NCI-H187 treated with DMSO at 0.1 percent for 48 hours (cell line): Measurements from ENCODE around the gene XDH.

Experiments
- DNase-seq: peaks from one replicate; lab custom pipeline; 2025; lab: John Stamatoyannopoulos, UW

XDH gene

GRCh38 chr2:31365348-31365747, 49.2 kb downstream of the XDH start:
- DNase-seq, result no peak

GRCh38 chr2:31363956-31364750, 50.4 kb downstream of the XDH start:
- no peak for DNase-seq

GRCh38 chr2:31362581-31362980, 52.0 kb downstream of the XDH start:
- no peak for DNase-seq

- DNase-seq, result no peak
Measured at GRCh38 chr2:31359229-31359628, 55.3 kb downstream of the XDH start.

- DNase-seq, result no peak
Measured at GRCh38 chr2:31354837-31355236, 59.7 kb downstream of the XDH start.

- DNase-seq, result no peak
Measured at GRCh38 chr2:31353179-31353578, 61.4 kb downstream of the XDH start.

- no peak for DNase-seq
Measured at GRCh38 chr2:31349684-31350083, 64.9 kb downstream of the XDH start.

- no peak for DNase-seq
Measured at GRCh38 chr2:31349160-31349559, 65.4 kb downstream of the XDH start.

- no peak for DNase-seq
Measured at GRCh38 chr2:31348618-31349017, 65.9 kb downstream of the XDH start.

- no peak for DNase-seq
Measured at GRCh38 chr2:31347750-31348149, 66.8 kb downstream of the XDH start.

GRCh38 chr2:31347319-31347718, 67.2 kb downstream of the XDH start:
- DNase-seq, result no peak

- no peak for DNase-seq
Measured at GRCh38 chr2:31344447-31344846, 70.1 kb downstream of the XDH start.

GRCh38 chr2:31341351-31341750, 73.2 kb downstream of the XDH start:
- no peak for DNase-seq

GRCh38 chr2:31339696-31340095, 74.8 kb downstream of the XDH start:
- DNase-seq, result no peak

GRCh38 chr2:31337860-31338259, 76.7 kb downstream of the XDH start:
- DNase-seq, result no peak

GRCh38 chr2:31337197-31337596, 77.3 kb downstream of the XDH start:
- no peak for DNase-seq

- no peak for DNase-seq
Measured at GRCh38 chr2:31335921-31336585, 78.5 kb downstream of the XDH start.

GRCh38 chr2:31334311-31335026, 80.1 kb downstream of the XDH start:
- no peak for DNase-seq

- peak; percentile 38 for DNase-seq
Measured at GRCh38 chr2:31333527-31334183, 80.9 kb downstream of the XDH start.

- DNase-seq, result no peak
Measured at GRCh38 chr2:31333046-31333445, 81.5 kb downstream of the XDH start.

- no peak for DNase-seq
Measured at GRCh38 chr2:31332521-31332920, 82.0 kb downstream of the XDH start.

GRCh38 chr2:31331156-31331555, 83.4 kb downstream of the XDH start:
- no peak for DNase-seq
